ENCODE measurements around the gene CARD8.
"Not testable (repeated sequence)": the region's sequence is repeated elsewhere in the genome, so short reads cannot be mapped to it uniquely, and the experiment has no call there.

CARD8 gene, protein sequence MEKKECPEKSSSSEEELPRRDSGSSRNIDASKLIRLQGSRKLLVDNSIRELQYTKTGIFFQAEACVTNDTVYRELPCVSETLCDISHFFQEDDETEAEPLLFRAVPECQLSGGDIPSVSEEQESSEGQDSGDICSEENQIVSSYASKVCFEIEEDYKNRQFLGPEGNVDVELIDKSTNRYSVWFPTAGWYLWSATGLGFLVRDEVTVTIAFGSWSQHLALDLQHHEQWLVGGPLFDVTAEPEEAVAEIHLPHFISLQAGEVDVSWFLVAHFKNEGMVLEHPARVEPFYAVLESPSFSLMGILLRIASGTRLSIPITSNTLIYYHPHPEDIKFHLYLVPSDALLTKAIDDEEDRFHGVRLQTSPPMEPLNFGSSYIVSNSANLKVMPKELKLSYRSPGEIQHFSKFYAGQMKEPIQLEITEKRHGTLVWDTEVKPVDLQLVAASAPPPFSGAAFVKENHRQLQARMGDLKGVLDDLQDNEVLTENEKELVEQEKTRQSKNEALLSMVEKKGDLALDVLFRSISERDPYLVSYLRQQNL

DNA sequence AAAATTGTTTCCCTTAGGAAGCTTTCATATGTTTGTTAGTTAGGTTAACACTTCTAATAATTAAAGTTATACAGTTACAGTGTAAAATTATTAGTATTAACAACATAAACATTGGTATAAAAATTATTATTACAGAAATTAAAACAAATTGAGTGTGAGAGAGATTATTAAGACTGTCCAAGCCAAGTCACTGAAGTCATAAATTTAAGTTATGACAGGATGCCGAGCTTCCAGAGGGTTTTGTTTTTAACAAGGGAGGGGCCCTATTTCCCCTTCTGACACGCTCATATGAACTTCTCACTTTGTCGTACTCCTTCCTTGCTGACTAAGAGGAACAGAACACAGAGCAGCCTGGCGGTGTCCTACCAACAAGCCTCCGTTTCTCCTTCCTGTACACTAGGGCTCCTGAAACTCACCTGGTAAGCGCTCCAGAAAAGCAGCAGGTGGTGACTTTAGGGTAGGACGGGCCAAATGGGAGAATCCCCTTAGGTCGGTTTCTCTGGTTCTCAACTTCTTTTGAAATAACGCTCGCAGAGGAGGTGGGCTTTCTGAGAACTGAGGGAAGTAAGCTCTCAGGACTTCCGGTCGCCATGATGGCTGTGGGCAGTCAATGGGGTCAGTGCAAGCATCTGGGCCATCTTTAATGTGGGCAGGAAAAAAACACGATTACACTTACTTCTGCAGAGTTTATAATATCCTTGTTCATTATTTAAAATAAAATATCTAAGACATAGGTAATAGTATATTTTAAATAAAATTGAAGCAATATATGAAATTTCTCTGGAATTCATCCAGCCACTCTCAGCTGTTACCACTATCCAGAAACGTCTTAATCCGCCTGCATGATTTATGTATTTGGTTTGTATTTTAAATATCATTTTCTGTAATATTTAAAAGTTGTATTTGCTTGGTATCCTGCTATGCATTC, at the start of gene CARD8:
CARD8 (minus strand) TSS at position 537 of the 928 bp plus-strand sequence. CDS start 14,892 bp downstream, outside the sequence.
- in situ Hi-C loops (cut with HindIII; ENCODE audit: low pct_ligation_motif_present, low pct_unique_long_range_greater_than_20kb, low sequenced_read_pairs), result no loop called here
- DNase-seq, result peak; percentile 80

DNA sequence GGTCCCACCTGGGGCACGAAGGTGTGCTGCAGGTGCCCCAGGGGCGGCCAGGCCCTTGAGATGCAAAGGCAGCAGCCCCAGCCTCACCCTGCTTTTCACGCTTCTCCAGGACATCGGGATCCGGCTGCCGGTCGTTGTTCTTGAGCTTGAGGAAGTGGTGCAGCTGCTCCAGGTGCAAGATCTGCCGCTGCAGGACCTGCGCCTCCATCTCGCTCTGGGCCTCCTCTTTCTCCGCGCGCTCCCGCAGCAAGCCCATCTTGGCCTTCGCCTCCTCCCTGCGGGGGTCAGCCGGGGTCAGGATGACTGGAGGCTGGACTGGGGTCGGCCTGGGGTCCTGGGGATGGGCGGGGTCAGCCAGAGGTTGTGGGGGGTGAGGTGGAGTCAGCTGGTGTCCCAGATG, 48.2 kb upstream of the CARD8 start:
- in situ Hi-C loops (cut with HindIII; ENCODE audit: low pct_ligation_motif_present, low pct_unique_long_range_greater_than_20kb, low sequenced_read_pairs), result no loop called here
- no peak for DNase-seq

DNA sequence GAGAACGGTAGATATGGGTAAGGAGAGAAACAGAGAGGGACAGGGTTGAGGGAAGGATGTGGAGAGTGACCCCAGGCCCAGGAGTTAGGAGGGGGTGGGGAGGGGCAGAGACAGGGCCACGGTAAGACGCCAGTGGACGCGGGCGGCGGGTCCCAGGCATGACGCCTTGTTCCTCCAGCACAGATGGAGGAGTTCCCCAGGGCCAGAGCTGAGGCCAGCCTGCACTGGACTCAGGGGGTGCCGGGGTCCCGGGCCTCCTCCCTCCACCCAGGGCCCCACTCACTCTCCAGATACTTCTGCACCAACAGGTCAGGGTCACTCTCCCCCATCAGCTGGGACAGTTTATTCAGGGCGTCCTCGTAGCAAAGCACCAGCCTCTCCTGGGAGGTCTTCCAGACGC, 47.7 kb upstream of the CARD8 start:
- in situ Hi-C loops (cut with HindIII; ENCODE audit: low pct_ligation_motif_present, low pct_unique_long_range_greater_than_20kb, low sequenced_read_pairs), result no loop called here
- no peak for DNase-seq

DNA sequence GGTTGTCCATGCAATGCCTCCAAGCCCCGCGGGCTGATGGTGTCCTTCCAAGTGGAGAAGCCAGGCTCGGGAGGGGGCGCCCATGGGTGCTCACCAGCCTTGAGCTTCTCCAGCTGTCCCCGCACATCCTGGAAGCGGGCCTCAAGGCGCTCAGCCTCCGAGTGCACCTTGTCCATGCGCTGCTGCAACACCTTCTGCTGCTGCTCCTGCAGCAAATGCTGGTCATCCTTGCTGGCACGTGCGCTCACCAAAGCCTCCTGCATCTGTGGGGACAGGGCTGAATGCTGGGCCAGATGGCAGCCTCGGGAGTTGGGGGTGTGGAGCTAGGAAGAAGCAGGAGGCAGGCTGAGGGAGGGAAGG, 46.9 kb upstream of the CARD8 start:
- in situ Hi-C loops (cut with HindIII; ENCODE audit: low pct_ligation_motif_present, low pct_unique_long_range_greater_than_20kb, low sequenced_read_pairs), result no loop called here

DNA sequence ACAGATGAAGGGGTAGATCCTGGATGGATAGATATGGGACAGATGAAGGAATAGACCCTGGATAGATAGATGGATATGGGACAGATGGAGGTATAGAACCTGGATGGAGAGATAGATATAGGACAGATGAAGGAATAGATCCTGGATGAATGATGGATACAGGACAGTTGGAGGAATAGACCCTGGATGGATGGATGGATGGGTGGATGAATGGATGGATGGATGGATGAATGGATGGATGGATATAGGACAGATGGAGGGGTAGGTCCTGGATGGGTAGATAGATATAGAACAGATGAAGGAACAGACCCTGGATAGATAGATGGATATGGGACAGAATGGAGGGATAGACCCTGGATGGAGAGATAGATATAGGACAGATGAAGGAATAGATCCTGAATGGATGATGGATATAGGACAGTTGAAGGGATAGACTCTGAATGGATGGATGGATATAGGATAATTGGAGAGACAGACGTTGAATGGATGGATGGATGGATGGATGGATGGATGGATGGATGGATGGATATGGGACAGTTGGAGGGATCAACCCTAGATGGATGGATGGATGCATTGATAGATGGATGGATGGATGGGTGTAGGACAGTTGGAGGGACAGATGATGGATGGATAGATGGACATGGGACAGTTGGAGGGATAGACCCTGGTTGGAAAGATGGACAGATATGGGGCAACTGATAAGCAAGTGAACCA, 46.3 kb upstream of the CARD8 start:
- DNase-seq, result no peak
- in situ Hi-C loops (cut with HindIII; ENCODE audit: low pct_ligation_motif_present, low pct_unique_long_range_greater_than_20kb, low sequenced_read_pairs), result no loop called here

More for the DNA sequence above, 46.9 kb upstream of the CARD8 start:
- no peak for DNase-seq

DNA sequence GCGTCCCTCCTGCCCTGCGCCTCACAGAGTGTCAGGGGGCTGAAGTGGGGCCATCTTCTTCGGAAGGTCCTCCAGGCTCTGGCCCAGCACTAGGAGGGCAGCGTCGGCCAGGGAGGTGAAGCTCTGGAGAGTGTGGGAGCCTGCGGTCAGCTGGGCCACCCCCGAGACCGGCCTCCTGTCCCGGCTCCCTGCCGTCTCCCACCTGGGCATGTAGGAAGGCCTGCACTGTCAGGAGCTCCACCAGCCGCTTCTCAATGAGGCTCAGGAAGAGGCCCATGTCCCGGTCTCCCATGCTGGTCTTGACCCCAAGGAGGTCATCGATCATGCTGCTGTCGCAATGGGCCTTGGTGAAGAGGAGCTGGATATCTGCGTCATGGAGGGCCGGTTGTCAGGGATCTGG, 42.3 kb upstream of the CARD8 start:
- in situ Hi-C loops (cut with HindIII; ENCODE audit: low pct_ligation_motif_present, low pct_unique_long_range_greater_than_20kb, low sequenced_read_pairs), result no loop called here
- no peak for DNase-seq

DNA sequence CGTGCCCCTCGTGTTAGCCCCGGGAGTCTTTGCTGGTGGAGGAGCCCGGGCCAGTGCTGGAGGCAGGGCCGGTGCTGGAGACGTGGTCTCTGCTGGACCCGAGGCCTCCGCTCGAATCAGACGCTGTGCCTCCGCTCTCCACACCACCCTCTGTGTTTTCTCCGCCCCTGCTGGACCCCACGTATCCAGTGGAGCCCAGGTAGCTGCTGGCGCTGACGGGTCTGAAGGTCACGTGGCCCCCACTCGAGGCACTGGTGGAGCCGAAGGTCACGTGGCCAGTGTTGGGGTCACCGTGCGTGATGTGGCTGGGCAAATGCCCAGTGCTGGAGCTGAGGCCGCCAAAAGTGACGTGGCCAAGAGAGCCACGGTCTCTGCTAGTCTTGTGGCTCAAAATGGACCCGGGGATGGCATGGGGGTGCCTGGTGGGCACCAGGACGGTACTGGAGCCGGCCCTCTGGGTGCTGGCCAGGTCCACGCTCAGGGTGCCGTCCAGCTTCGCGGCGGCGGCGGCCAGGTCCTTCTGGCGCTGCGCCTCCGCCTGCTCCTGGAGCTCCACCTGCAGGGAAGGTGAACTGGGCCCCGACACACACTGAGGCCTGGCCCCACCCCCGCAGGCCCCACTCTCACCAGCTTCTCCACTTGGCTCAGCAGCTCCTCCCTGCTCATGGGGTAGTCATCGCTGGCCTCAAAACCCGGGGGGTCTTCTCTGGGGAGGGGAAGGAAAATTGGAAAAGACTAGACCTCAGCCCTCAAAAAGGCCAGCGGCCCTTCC, 41.4 kb upstream of the CARD8 start:
- no peak for DNase-seq
- in situ Hi-C loops (cut with HindIII; ENCODE audit: low pct_ligation_motif_present, low pct_unique_long_range_greater_than_20kb, low sequenced_read_pairs), result no loop called here

DNA sequence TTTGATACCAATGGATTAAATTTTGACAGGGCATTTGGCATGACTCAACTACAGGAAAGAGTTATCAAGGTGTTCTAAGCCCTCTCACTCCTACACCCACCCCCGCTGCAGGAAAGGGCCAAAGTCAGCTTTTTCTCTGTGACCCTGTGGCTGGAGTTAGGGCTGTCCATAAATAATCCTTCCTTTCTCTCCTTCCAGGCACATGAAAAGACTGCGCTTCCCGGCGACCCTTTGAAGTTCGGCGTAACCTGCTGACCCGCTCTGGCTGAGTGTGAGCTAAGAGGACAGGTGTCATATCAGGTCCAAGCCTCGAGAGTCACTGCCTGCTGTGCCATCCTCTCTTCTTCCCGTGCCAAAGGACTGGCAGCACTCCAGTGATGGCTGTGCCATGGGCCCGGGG, 39.7 kb upstream of the CARD8 start:
- in situ Hi-C loops (cut with HindIII; ENCODE audit: low pct_ligation_motif_present, low pct_unique_long_range_greater_than_20kb, low sequenced_read_pairs), result no loop called here
- no peak for DNase-seq

DNA sequence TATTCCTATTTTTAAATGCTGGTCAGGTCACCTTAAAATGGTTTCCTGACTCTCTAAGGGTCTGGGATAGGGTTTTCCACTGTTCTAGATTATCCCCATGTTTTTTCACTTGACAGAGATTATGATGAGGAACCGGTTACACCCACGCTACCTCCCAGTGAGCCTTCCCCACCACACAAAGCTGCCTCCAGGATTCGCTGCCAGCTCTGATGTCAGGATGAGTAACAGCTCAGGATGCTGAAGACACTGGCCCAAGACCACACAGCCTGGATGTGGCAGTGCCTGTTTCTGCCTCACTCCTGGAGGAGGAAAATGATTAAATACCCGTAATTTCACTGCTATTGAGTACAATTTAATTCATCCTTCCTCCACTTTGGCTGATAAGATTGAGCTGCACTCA, 37.1 kb upstream of the CARD8 start:
- in situ Hi-C loops (cut with HindIII; ENCODE audit: low pct_ligation_motif_present, low pct_unique_long_range_greater_than_20kb, low sequenced_read_pairs), result no loop called here
- peak; percentile 29 for DNase-seq

DNA sequence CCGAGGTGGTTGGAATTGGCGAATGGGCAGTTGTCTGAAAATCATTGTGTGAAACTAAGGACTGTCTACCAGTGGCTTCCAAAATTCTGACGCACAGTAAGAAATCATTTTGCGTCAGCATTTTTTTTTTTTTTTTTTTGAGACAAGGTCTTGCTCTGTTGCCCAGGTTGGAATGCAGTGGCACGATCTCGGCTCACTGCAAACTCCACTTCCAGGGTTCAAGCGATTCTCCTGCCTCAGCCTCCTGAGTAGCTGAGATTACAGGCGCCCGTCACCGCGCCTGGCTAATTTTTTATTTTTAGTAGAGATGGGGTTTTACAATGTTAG, 35.7 kb upstream of the CARD8 start:
- in situ Hi-C loops (cut with HindIII; ENCODE audit: low pct_ligation_motif_present, low pct_unique_long_range_greater_than_20kb, low sequenced_read_pairs); DNase-seq: not testable (repeated sequence)

DNA sequence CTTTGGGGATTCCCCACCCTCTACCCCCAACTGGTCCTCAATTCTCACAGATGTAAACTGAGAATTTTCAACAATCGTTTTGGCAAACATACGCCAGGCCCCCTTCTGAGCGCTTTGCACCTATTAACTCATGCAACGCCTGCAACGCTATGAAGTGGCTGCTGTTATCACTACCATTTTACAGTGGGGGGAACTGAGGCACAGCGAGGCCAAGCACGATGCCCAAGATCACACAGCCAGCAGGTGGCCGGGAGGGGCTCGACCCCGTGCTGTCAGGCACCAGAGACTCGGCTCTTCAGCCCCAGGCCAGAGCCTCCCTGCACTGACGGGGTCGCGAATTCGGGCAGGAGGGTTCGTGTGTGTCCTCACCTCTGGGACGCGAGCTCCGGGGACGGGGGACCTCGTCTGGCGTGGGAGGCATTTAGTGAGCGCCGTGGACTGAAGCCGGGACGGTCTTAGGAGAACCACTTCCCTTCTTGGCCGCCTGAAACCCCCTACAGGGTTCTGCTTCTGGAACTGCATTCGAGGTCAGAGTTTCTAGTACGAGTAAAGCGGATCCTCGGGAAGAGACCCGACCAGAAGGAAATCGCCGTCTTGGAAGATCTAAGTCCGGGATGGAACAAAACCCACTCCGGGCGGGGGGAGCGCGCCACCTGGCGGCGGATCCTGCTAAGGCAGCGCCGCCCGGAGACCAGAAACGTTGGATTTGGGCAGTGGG, 35.2 kb upstream of the CARD8 start:
- peak; percentile 75 for DNase-seq
- in situ Hi-C loops (cut with HindIII; ENCODE audit: low pct_ligation_motif_present, low pct_unique_long_range_greater_than_20kb, low sequenced_read_pairs), result no loop called here

DNA sequence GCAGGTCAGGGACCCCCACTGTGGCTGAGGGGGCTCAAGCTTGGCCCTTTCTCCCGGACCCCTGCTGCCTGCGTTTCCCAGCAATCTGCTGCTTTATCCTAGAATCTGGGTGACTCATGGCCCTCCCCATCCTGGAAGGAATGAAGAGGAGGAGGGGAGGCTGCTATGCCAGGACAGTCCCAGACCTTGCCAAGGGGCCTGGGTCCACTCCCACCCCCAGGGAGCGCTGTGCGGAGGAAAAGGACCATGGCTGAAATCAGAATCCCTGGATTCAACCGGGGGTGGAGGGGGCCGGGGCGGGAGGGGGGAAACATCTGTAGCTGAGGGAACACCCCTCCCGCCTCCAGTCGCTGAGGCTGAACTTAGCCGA, 34.7 kb upstream of the CARD8 start:
- peak; percentile 67 for DNase-seq
- in situ Hi-C loops (cut with HindIII; ENCODE audit: low pct_ligation_motif_present, low pct_unique_long_range_greater_than_20kb, low sequenced_read_pairs), result no loop called here

DNA sequence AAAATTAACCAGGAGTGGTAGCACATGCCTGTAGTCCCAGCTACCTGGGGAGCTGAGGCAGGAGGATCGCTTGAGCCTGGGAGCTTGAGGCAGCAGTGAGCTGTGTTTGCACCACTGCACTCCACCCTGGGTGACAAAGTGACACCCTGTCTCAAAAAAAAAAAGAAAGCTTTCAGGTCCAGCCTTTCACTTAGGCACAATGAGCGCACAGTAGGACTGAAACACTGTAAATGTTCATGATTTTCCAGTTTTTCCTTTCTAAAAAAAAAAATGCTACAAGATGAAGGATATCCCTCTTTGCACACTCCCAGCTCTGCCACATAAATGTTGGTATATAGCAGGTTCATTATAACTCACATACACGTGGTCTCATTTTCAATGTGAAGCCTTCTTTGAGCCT, 32.0 kb upstream of the CARD8 start:
- in situ Hi-C loops (cut with HindIII; ENCODE audit: low pct_ligation_motif_present, low pct_unique_long_range_greater_than_20kb, low sequenced_read_pairs), result no loop called here
- no peak for DNase-seq

DNA sequence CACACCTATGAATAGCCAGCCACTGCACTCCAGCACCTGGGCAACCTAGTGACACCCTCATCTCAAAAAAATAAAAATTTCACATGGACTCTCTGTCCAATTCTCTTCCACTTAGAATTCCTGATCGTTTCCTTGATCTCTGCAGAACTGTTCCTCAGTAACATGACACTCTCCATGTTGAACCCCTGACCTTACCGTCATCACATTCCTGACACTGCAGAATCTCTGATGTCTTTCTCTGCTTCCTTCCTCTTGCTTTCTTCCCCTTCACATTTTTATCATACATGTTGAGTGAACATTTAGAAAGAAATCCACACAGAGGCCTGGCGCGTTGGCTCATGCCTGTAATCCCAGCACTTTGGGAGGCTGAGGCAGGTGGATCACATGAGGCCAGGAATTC, 29.2 kb upstream of the CARD8 start:
- in situ Hi-C loops (cut with HindIII; ENCODE audit: low pct_ligation_motif_present, low pct_unique_long_range_greater_than_20kb, low sequenced_read_pairs), result no loop called here
- no peak for DNase-seq

DNA sequence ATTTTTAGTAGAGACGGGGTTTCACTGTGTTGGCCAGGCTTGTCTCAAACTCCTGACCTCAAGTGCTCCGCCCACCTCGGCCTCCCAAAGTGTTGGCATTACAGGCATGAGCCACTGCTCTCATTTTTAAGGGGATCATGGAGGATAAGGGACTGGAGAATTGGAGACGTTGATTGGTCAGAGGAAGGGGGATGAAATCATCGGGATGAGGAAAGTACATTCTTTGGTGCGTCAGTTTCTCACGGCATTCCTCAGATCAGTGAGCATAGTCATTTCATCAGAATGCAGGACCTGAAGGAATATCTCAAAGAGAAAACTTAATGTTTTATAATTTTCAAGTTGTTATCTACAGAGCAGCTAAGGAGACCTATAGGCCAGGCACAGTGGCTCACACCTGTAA, 28.2 kb upstream of the CARD8 start:
- in situ Hi-C loops (cut with HindIII; ENCODE audit: low pct_ligation_motif_present, low pct_unique_long_range_greater_than_20kb, low sequenced_read_pairs), result no loop called here
- DNase-seq, result no peak

DNA sequence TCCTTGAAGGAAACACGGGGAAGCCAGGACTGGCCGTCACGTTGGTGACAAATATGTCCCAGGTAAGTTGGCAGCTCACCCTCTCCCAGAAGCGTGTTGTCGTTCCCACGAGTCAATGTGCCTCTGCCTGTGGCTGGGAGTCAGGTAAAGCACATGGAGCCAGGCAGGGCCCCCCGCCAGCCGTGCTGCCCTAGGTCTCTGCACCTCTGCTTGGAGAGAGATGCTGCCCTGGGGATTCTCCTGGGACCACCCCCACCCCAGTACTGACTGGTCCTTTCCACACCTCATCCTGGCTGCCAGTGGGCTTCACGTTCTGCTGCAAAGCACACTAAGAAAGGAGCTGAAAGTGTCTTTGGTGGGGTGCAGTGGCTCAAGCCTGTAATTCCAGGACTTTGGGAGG, 24.0 kb upstream of the CARD8 start:
- in situ Hi-C loops (cut with HindIII; ENCODE audit: low pct_ligation_motif_present, low pct_unique_long_range_greater_than_20kb, low sequenced_read_pairs), result no loop called here
- DNase-seq, result no peak

DNA sequence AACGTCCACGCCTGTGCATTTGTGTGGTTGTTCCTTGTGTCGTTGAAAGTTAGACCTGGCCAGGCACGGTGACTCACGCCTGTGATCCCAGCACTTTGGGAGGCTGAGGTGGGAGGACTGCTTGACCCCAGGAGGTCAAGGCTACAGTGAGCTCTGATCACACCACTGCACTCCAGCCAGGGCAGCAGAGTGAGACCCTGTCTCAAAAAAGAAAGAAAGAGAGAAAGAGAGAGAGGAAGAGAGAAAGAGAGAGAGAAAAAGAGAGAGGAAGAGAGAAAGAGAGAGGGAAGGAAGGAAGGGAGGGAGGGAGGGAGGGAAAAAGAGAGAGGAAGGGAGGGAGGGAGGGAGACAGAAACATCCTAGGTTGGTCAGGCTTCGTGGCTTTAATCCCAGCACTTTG, 19.2 kb upstream of the CARD8 start:
- DNase-seq, result no peak
- in situ Hi-C loops (cut with HindIII; ENCODE audit: low pct_ligation_motif_present, low pct_unique_long_range_greater_than_20kb, low sequenced_read_pairs), result no loop called here

DNA sequence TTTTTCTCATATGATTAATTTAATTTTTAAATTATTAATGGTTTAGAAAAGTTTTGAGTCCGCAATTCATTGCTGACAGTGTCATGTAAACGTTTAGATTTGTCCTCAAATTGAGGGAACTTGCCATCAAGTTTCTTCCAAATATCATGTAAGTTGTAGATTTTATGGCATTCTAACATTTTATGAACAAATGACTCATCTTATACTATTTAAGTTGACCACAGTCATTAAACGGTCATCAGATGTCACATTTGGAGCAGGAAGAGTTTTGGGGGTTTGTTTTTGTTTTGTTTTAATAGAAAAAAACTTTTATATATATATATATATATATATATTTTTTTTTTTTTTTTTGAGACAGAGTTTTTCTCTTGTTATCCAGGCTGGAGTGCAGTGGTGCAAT, 18.5 kb upstream of the CARD8 start:
- no peak for DNase-seq
- in situ Hi-C loops (cut with HindIII; ENCODE audit: low pct_ligation_motif_present, low pct_unique_long_range_greater_than_20kb, low sequenced_read_pairs), result no loop called here
